GM06990 (cell line): ENCODE results near the gene HSPA4L.

ENCODE experiments used
- DNase-seq: peaks from one replicate; pipeline ENCODE4 v3.0.0-alpha.2; 2011; ENCODE audit not compliant: insufficient read length; ENCODE audit errors: extremely low read depth
- H3K27me3 ChIP-seq: replicated peaks from 2 replicates; pipeline ENCODE4 v1.6.0; 2011; ENCODE audit warnings: low read length; ENCODE audit not compliant: control insufficient read depth, insufficient read depth
- H3K36me3 ChIP-seq: 2 replicates; pipeline ENCODE4 v1.5.1; 2011; ENCODE audit warnings: low read length; ENCODE audit not compliant: control insufficient read depth, insufficient read depth
- H3K4me3 ChIP-seq: replicated peaks from 2 replicates; pipeline ENCODE4 v1.5.1; 2011; ENCODE audit warnings: low read depth, mild to moderate bottlenecking, control low read depth, low read length
- TF ChIP-seq, protein P1 (sequence below): IDR thresholded peaks from 2 replicates; pipeline ENCODE4 v1.5.1; 2011; ENCODE audit warnings: low read length, control low read depth, mild to moderate bottlenecking, inconsistent platforms; ENCODE audit not compliant: insufficient read depth, poor library complexity, severe bottlenecking

HSPA4L gene

DNA sequence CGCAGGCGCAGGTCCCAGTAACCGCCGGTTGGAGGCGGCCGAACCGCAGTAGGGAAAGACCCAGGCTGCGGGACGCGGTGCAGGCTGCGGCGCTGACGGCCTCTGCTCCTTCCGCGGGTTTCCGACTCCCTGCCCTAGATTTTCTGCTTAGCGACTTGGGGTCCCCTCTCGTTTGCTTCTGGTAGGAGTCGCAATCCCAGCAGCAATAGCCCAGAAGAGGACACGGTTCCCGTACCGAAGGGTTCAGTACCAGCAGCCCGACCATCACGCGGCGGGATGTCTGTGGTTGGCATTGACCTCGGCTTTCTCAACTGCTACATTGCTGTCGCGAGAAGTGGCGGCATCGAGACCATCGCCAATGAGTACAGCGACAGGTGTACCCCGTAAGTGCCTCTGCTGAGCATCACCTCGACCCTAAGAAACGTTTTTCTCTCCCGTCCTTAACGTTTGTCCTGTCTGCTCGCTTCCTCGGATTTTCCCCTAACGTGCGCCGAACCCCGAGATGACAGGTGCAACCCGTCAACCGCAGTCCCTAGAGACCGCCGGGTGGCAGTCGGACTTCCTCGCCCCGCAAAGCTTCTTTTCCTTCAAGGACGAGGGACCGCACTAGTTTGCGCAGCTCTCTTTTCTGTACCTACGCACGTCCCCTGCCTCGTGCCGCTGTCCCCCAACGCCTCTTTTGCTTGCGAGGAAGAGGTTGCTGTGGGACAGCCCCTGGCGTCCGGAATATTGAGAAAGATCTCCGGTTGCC is at the start of gene HSPA4L:
Gene HSPA4L (plus strand): TSS at position 48 of the 751 bp plus-strand sequence. CDS start 229 bp downstream, at position 277.
- Histone ChIP-seq H3K27me3 (no peaks in the 10 kb centered on the region), H3K36me3 (no peaks in the 10 kb centered on the region), H3K4me3 (peak within 1 kb of the TSS; percentile 92)
- peak; percentile 93 for DNase-seq
- TF ChIP-seq, protein P1, sequence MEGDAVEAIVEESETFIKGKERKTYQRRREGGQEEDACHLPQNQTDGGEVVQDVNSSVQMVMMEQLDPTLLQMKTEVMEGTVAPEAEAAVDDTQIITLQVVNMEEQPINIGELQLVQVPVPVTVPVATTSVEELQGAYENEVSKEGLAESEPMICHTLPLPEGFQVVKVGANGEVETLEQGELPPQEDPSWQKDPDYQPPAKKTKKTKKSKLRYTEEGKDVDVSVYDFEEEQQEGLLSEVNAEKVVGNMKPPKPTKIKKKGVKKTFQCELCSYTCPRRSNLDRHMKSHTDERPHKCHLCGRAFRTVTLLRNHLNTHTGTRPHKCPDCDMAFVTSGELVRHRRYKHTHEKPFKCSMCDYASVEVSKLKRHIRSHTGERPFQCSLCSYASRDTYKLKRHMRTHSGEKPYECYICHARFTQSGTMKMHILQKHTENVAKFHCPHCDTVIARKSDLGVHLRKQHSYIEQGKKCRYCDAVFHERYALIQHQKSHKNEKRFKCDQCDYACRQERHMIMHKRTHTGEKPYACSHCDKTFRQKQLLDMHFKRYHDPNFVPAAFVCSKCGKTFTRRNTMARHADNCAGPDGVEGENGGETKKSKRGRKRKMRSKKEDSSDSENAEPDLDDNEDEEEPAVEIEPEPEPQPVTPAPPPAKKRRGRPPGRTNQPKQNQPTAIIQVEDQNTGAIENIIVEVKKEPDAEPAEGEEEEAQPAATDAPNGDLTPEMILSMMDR: no peak

DNA sequence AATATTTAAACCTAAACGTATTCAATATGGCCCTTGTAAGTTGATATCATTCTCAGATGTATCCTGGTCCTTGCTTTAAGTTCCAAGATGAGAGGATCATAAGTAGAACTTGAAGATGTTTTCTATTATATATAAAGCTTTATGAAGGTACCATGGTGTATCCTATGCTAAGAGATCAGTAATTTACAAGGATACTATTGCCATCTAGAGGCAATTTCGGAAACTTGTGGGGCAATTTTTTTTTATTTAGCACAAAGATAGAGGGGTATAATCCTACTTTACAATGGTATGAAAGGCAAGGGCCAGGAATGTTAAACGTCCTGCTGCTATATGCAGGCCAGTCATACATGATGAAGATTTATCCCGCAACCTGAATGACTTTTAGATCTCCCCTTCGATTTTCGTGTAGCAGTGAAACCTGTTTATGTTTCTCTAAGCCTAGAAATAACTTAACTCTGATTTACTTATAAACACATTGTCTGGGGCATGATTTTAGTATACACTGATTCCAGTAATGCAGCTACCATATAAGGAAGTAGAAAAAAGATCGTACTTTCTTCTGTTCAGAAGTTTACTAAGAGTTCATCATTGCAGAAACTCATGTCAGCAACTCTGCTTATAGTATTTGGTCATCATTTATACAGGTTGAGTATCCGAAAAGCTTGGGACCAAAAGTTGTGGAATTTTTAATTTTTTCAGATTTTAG is 49.3 kb upstream of the HSPA4L start:
- H3K36me3 ChIP-seq: no peaks in the 10 kb centered on the region
- TF ChIP-seq, protein P1: peak; percentile 47
- H3K4me3 ChIP-seq: no peak overlapping the region
- H3K27me3 ChIP-seq: no peaks in the 10 kb centered on the region
- DNase-seq: peak; percentile 16

DNA sequence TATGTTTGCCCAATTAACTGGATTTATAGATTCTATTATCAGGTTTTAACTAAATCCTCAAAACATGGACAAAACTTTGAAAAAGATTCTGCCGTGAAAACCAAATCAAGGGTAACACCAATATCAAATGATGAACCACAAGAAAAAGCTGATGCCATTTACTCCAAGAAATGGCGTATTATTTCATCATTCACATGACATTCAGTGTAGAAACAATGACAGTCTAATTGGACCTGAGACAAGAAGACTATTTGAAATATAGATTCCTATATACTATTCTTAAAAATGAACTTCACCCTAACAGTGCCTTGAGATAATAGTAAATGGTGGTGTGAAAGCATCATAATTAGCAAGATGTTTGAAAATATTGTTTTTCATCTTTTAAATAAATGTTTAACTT is 47.1 kb upstream of the HSPA4L start:
- H3K4me3 ChIP-seq: no peak overlapping the region
- no peak for DNase-seq
- TF ChIP-seq, protein P1: no peak
- H3K36me3 ChIP-seq: no peaks in the 10 kb centered on the region
- no peaks in the 10 kb centered on the region for H3K27me3 ChIP-seq

DNA sequence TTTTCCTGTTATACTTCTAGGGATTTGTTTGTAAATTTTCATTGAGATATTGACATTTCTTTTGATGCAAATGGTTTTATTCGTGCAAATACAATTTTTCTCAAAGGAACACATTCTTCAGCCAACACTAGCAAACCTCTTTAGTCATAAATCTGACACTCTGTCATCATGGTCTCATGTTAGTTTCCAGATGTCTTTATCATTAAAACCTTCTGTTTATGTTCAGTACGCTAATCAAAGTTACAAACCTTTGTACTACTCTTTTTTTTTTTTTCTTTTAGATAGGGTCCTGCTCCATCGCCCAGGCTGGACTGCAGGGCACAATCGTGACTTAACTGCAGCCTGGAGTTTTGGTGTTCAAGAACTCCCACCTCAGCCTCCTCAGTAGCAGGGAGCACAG is 44.8 kb upstream of the HSPA4L start:
- Histone ChIP-seq H3K4me3 (no peak overlapping the region), H3K27me3 (no peaks in the 10 kb centered on the region), H3K36me3 (no peaks in the 10 kb centered on the region)
- TF ChIP-seq, protein P1: no peak
- no peak for DNase-seq

DNA sequence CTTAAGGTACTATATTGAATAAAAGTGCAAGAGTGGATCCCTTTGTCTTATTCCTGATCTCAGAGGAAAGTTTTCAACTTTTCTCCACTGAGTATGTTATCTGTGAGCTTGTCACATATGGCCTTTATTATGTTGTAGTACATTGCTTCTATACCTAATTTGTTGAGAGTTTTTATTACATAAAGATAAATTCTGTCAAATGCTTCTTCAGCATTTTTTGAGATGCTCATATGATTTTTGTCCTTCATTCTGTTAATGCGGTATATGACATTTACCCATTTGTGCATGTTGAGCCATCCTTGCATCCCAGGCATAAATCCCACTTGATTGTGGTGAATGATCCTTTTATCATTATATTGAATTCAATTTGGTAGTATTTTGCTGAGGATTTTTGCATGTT is 40.9 kb upstream of the HSPA4L start:
- DNase-seq: no peak
- H3K36me3 ChIP-seq: no peaks in the 10 kb centered on the region
- no peak overlapping the region for H3K4me3 ChIP-seq
- H3K27me3 ChIP-seq: no peaks in the 10 kb centered on the region
- TF ChIP-seq, protein P1: no peak
